Colonic mucosa (tissue), 4 donors: ENCODE measurements around the gene KCNJ1. TPM values are rescaled to one million over a fixed set of nuclear protein-coding genes. Genes with fewer than 3 reads are reported as not detected.

Experiments
- DNase-seq: peaks from one replicate; pipeline ENCODE4 v3.0.0-alpha.2; 2020
- H3K27ac ChIP-seq: fragments of 200-600 bp; one replicate; pipeline ENCODE4 v1.8.0; 2021
- H3K27me3 ChIP-seq: fragments of 200-600 bp; one replicate; pipeline ENCODE4 v1.8.0; 2021
- H3K36me3 ChIP-seq: fragments of 200-600 bp; one replicate; pipeline ENCODE4 v1.8.0; 2021
- H3K4me1 ChIP-seq: fragments of 200-600 bp; one replicate; pipeline ENCODE4 v1.8.0; 2021; ENCODE audit warnings: mild to moderate bottlenecking
- H3K4me3 ChIP-seq: fragments of 200-600 bp; one replicate; pipeline ENCODE4 v1.8.0; 2021
- H3K9ac ChIP-seq, 2 donors: one replicate each; pipeline ENCODE4 v1.7.0; 2013; ENCODE audit warnings: control low read depth in 2 of 2, low read depth in 2 of 2, low read length in 2 of 2
- H3K9me3 ChIP-seq: fragments of 200-600 bp; one replicate; pipeline ENCODE4 v1.8.0; 2021
- CTCF ChIP-seq: fragments of 200-600 bp; IDR thresholded peaks from one replicate; pipeline ENCODE4 v1.8.0; 2022; ENCODE audit warnings: antibody characterized with exemption, mild to moderate bottlenecking
- intact Hi-C: fragments of 100-400 bp; cut with DNase I; formaldehyde crosslinking; loops from one replicate; pipeline ENCODE4 v1.14.1; 2022
- total RNA-seq, 2 donors: library from RNA; stranded (reverse); fragmentation: NEBNext Ultra II Directional in 1 of 2; extraction: Animal tissue kit (Norgen Biotek cat#: 25700) in 1 of 2; gene quantifications; one replicate each; pipeline ENCODE4 v1.2.1, GENCODE V29; 2021
- donor health status: healthy.
- donor health status: DM: no; HTN: no; CAD: no.
- donor health status: DM: no; HTN: no; CAD: no.

The KCNJ1 gene
- total RNA-seq, 2 donors from 2014 or later: not detected

DNA sequence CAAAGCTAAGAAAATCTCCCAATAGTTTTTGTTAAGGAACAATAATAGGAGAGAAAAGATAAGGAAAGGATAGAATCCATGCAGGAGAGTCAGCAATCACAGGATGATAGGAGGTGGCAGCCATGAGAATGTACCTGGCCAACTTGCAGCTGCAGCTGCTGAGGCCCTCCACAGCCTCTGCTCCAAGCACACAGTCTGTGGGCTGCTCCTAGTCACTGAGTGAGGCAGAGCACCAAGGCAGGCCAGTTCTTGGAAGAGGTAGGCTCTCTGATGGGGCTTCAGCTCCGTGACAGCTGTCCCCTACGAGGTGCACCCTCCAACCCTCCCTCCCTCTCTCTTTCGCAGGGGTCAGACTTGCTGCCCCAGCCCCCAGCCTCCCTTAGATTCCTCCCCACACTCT lies 5.5 kb upstream of the KCNJ1 start:
- Histone ChIP-seq H3K9me3 (no peaks in the 10 kb centered on the region), H3K27ac (no peak overlapping the region), H3K4me3 (no peak overlapping the region), H3K9ac (no peak overlapping the region), H3K27me3 (no peaks in the 10 kb centered on the region), H3K4me1 (no peaks in the 10 kb centered on the region), H3K36me3 (no peaks in the 10 kb centered on the region)
- intact Hi-C loops: no loop called here
- no peak for TF ChIP-seq CTCF
- DNase-seq: no peak

DNA sequence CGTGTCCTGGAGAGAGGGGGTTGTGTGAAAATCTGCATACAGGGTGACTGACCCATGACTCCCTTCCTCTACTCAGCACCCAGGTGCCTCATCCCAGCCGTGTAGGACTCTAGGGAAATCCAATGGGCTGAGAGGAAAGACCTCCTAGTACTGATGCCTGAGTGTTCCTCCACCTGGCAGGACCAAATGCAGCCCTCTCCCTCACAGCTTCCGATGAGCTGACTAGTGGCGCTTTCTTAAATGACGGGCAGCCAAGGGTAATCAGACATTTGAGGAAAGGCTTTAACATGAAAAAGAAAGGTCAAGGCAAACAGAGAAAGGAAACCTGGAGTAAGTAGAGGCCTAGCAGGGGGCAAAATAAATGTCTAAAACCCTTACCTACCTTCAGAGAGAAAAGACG lies 5.0 kb upstream of the KCNJ1 start:
- intact Hi-C loops: no loop called here
- TF ChIP-seq CTCF: no peak

GRCh38 chr11:128871168-128871610 lies 4.1 kb upstream of the KCNJ1 start:
- no peak overlapping the region for H3K27ac ChIP-seq
- no peak overlapping the region for H3K4me3 ChIP-seq
- H3K27me3 ChIP-seq: no peaks in the 10 kb centered on the region
- DNase-seq: no peak
- H3K9ac ChIP-seq: no peak overlapping the region
- no peak for TF ChIP-seq CTCF
- no peaks in the 10 kb centered on the region for H3K9me3 ChIP-seq
- no peaks in the 10 kb centered on the region for H3K4me1 ChIP-seq
- intact Hi-C loops: no loop called here
- no peaks in the 10 kb centered on the region for H3K36me3 ChIP-seq

More for the DNA sequence above, 5.0 kb upstream of the KCNJ1 start:
- no peaks in the 10 kb centered on the region for H3K9me3 ChIP-seq
- no peak overlapping the region for H3K9ac ChIP-seq
- H3K4me1 ChIP-seq: no peaks in the 10 kb centered on the region
- H3K27ac ChIP-seq: no peak overlapping the region
- no peak for DNase-seq
- no peaks in the 10 kb centered on the region for H3K36me3 ChIP-seq
- H3K4me3 ChIP-seq: no peak overlapping the region
- no peaks in the 10 kb centered on the region for H3K27me3 ChIP-seq

DNA sequence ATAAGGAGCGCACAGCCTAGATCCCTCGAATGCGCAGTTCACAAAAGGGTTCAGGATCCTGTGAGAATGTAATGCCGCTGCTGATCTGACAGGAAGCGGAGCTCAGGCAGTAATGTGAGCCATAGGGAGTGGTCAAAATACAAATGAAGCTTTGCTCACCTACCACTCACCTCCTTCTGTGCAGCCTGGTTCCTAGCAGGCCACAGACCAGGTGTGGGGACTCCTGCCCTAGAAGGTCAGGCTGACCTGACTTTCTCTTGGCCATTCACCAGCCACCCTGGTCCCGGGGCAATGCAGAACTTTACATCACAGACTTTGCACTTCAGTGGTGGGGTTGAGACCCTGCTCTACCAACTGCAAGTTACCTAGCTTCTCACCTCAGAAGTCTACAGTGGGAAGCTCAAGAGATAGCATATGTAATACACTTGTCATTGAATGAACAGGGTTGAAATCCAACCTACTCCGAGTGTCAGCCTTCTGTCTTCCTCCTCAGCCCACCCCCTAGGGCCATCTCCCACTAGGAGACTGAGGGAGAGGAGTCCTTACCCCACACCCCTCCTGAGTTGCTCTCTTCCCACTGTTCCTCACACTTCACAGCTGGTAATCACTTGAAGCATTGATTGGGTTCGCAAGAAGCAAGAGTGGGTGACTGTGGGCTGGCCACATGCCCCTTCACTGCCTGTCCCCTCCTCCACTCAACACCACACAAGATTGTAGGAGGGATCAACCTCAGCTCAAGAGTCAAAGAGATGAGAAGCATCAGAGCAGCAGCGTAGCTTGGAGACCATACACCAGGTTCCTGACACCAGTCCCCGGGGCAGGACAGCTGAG lies 2.0 kb upstream of the KCNJ1 start:
- no peak for TF ChIP-seq CTCF
- Histone ChIP-seq H3K27ac (no peak overlapping the region), H3K4me3 (no peak overlapping the region), H3K27me3 (no peaks in the 10 kb centered on the region), H3K9me3 (no peaks in the 10 kb centered on the region), H3K4me1 (no peaks in the 10 kb centered on the region), H3K36me3 (no peaks in the 10 kb centered on the region), H3K9ac (no peak overlapping the region)
- DNase-seq: no peak
- intact Hi-C loops: no loop called here

DNA sequence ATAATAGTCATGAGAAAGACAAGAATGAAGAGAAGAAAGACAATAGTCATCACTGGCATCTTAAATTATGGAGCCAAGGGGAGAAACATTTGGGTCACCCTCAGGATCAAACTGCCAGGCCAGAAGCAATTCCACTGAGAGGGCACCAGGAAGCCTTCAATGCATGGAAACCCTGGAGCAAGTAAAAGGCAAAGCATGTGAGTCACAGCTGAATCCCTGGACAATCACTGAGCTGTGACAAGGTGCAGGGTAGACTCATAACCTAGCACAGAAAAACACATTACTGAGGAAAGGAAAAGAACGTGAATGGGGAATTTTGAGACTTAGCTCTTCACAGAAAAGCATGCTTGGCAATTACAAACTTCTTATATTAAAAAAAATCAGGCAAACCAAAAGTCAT lies 1.6 kb downstream of the KCNJ1 start:
- TF ChIP-seq CTCF: no peak
- intact Hi-C loops: no loop called here
- Histone ChIP-seq H3K27ac (no peak overlapping the region), H3K27me3 (no peaks in the 10 kb centered on the region), H3K9ac (no peak overlapping the region), H3K4me1 (no peaks in the 10 kb centered on the region), H3K9me3 (no peaks in the 10 kb centered on the region), H3K4me3 (no peak overlapping the region), H3K36me3 (no peaks in the 10 kb centered on the region)
- no peak for DNase-seq
